NCI-H526 treated with DMSO at 0.1 percent for 48 hours (cell line): ENCODE measurements around the gene MAZ.
"Not testable (repeated sequence)": the region's sequence is repeated elsewhere in the genome, so short reads cannot be mapped to it uniquely, and the experiment has no call there.

ENCODE experiments used
- DNase-seq: peaks from one replicate; lab custom pipeline; 2025; lab: John Stamatoyannopoulos, UW

MAZ gene

GRCh38 chr16:29806099-29806579, at the start of gene MAZ:
Gene MAZ, plus strand, starts transcription at chr16:29806529. Its CDS starts 173 bp downstream, at chr16:29806702.
- DNase-seq: peak; percentile 86

- no peak for DNase-seq
Measured at GRCh38 chr16:29756654-29757053, 49.7 kb upstream of the MAZ start.

GRCh38 chr16:29757086-29757485, 49.2 kb upstream of the MAZ start:
- DNase-seq: not testable (repeated sequence)

GRCh38 chr16:29757950-29758466, 48.3 kb upstream of the MAZ start:
- DNase-seq: no peak

GRCh38 chr16:29760567-29761279, 45.6 kb upstream of the MAZ start:
- DNase-seq: no peak

- DNase-seq: not testable (repeated sequence)
Measured at GRCh38 chr16:29761280-29761651, 45.1 kb upstream of the MAZ start.

GRCh38 chr16:29761882-29762281, 44.4 kb upstream of the MAZ start:
- DNase-seq: peak; percentile 40

GRCh38 chr16:29763326-29763725, 43.0 kb upstream of the MAZ start:
- DNase-seq: no peak

GRCh38 chr16:29765167-29766032, 40.9 kb upstream of the MAZ start:
- peak; percentile 45 for DNase-seq

- no peak for DNase-seq
Measured at GRCh38 chr16:29766571-29766970, 39.8 kb upstream of the MAZ start.

GRCh38 chr16:29767062-29767461, 39.3 kb upstream of the MAZ start:
- DNase-seq: no peak

GRCh38 chr16:29769507-29769906, 36.8 kb upstream of the MAZ start:
- DNase-seq: no peak

- no peak for DNase-seq
Measured at GRCh38 chr16:29770250-29770929, 35.9 kb upstream of the MAZ start.

GRCh38 chr16:29772330-29772729, 34.0 kb upstream of the MAZ start:
- DNase-seq: not testable (repeated sequence)

GRCh38 chr16:29774730-29775129, 31.6 kb upstream of the MAZ start:
- no peak for DNase-seq

GRCh38 chr16:29775742-29776408, 30.5 kb upstream of the MAZ start:
- DNase-seq: no peak

GRCh38 chr16:29777576-29778350, 28.6 kb upstream of the MAZ start, which contains the start of gene ZG16:
Gene ZG16, plus strand, starts transcription at chr16:29778256. Its CDS starts 1,011 bp downstream, at chr16:29779267.
- no peak for DNase-seq

- DNase-seq: no peak
Measured at GRCh38 chr16:29779474-29779873, 26.9 kb upstream of the MAZ start.

GRCh38 chr16:29783094-29783953, 23.0 kb upstream of the MAZ start:
- not testable (repeated sequence) for DNase-seq

- no peak for DNase-seq
Measured at GRCh38 chr16:29784157-29784556, 22.2 kb upstream of the MAZ start.
